ENCODE results near the gene ERG.

GRCh38 chr21:38384238-38384560 is 114.1 kb downstream of the ERG start:
- TF ChIP-seq, protein P1, sequence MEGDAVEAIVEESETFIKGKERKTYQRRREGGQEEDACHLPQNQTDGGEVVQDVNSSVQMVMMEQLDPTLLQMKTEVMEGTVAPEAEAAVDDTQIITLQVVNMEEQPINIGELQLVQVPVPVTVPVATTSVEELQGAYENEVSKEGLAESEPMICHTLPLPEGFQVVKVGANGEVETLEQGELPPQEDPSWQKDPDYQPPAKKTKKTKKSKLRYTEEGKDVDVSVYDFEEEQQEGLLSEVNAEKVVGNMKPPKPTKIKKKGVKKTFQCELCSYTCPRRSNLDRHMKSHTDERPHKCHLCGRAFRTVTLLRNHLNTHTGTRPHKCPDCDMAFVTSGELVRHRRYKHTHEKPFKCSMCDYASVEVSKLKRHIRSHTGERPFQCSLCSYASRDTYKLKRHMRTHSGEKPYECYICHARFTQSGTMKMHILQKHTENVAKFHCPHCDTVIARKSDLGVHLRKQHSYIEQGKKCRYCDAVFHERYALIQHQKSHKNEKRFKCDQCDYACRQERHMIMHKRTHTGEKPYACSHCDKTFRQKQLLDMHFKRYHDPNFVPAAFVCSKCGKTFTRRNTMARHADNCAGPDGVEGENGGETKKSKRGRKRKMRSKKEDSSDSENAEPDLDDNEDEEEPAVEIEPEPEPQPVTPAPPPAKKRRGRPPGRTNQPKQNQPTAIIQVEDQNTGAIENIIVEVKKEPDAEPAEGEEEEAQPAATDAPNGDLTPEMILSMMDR (IDR thresholded peaks at IDR 0.05) = no peak
- TF ChIP-seq POLR2AphosphoS5 (IDR thresholded peaks at IDR 0.05) (no peak), POLR2A (IDR thresholded peaks at IDR 0.05; ENCODE audit: low read depth) (no peak)

Data from esophagus muscularis mucosa (tissue), 3 donors.